ENCODE measurements around the gene ADM5. TPM values are rescaled to one million over a fixed set of nuclear protein-coding genes. Genes with fewer than 3 reads are reported as not detected.

ADM5 gene
- polyA plus RNA-seq, 2 of the 4 experiments (the other 2 are of a cell fraction) = 2.0 to 4.3 TPM

DNA sequence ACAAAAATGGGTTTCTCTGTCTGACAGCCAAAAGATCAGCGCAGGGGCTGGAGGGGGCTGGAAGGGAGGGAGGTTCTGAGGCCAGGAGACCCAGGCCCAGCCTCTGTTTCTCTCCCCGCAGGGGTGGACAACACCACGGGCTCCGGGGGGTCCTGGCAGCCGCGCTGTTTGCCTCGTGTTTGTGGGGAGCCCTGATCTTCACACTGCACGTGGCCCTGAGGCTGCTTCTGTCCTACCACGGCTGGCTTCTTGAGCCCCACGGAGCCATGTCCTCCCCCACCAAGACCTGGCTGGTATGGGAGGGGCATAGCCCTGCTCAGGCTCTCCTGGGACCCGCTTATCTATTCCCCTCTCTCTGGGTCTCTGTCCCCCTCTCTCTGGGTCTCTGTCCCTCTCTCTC, 11.2 kb downstream of the ADM5 start:
- Histone ChIP-seq H3K4me2 (peak overlapping the region; percentile 91; the same call in 1 of the 3 replicates), H3K9me3 (no peaks in the 10 kb centered on the region), H3K4me1 (peaks cover 6% of the 10 kb centered on the region; the same call in 1 of the 3 replicates), H3K27ac (no peak overlapping the region), H3K4me3 (no peak overlapping the region)
- no peak for TF ChIP-seq PBX3 (IDR thresholded peaks at IDR 0.05)
- no peak for TF ChIP-seq JUN (IDR thresholded peaks at IDR 0.05)
- TF ChIP-seq REST (IDR thresholded peaks at IDR 0.05) = no peak
- TF ChIP-seq ZSCAN20 (CRISPR knock-in tag; IDR thresholded peaks at IDR 0.05) = no peak
- DNase-seq (ENCODE audit: low read depth in 1 of 2, low spot score in 1 of 2) = no peak
- 54% methylated on average over 11 of the region's 11 CpGs for WGBS (ENCODE audit: missing lambda C conversion rate)
- ChIA-PET CTCF (interaction anchor here (1.0 to 4.9 kb wide), 7 partner anchors 10 to 60 kb away, joined by 3 to 42 read pairs (median 4); no protein-coding TSS in a partner anchor), POLR2A (interaction anchor here (0.7 kb wide), 1 partner anchor 205 kb away, joined by 3 read pairs; no protein-coding TSS in a partner anchor)
- ATAC-seq = peak; percentile 48 to 62; a peak in 4 of 6 replicates
- no peak for FAIRE-seq

DNA sequence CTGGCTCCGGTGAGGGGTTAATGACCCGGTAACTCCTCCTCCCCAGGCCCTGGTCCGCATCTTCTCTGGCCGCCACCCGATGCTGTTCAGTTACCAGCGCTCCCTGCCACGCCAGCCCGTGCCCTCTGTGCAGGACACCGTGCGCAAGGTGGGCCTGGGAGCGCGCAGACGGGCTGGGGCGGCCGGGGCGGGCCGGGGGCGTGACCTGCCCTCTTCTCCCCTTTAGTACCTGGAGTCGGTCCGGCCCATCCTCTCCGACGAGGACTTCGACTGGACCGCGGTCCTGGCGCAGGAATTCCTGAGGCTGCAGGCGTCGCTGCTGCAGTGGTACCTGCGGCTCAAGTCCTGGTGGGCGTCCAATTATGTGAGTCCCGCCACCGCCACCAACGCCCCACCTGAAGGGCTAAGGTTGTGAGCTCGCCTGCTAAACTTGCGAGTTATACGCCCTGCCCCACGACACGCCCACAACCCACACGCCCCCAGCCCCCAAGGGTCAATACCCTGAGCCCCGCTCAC, 11.9 kb downstream of the ADM5 start:
- FAIRE-seq (no peak), ATAC-seq (peak; percentile 57 to 73), DNase-seq (ENCODE audit: low read depth in 1 of 2, low spot score in 1 of 2) (no peak)
- WGBS (ENCODE audit: missing lambda C conversion rate) = 16% methylated on average over 38 of the region's 40 CpGs
- TF ChIP-seq MAFK (IDR thresholded peaks at IDR 0.05; ENCODE audit: partially characterized antibody) = no peak
- TF ChIP-seq RAD21 (conservative IDR thresholded peaks at IDR 0.05 in 1 of 2, IDR thresholded peaks at IDR 0.05 in 1 of 2) = 0 out of 5 replicates have a peak, but pooled peaks of 1 of the 2 experiments have one; percentile 16
- TF ChIP-seq PHF8 (IDR thresholded peaks at IDR 0.05; ENCODE audit: borderline replicate concordance, low read depth) = no peak
- no peak for TF ChIP-seq FOSB (CRISPR knock-in tag; IDR thresholded peaks at IDR 0.05)
- TF ChIP-seq KDM1A (IDR thresholded peaks at IDR 0.05; ENCODE audit: low read depth) = no peak
- no peak for TF ChIP-seq KDM5A (IDR thresholded peaks at IDR 0.05)
- 0 out of 3 replicates have a peak, but pooled peaks have one; percentile 9 for TF ChIP-seq CTCF (IDR thresholded peaks at IDR 0.05)
- TF ChIP-seq TP53 (CRISPR knock-in tag; IDR thresholded peaks at IDR 0.05) = no peak
- TF ChIP-seq RNF2 (IDR thresholded peaks at IDR 0.05; ENCODE audit: borderline replicate concordance, low read depth) = no peak
- TF ChIP-seq HOXA7 (CRISPR knock-in tag; IDR thresholded peaks at IDR 0.05) = no peak
- TF ChIP-seq NFE2L2 (conservative IDR thresholded peaks at IDR 0.05; ENCODE audit: low read length) = no peak
- no peak for TF ChIP-seq HOXB13 (CRISPR knock-in tag; IDR thresholded peaks at IDR 0.05; ENCODE audit: low read depth)
- CTCF ChIA-PET = interaction anchor here (1.2 to 1.6 kb wide), 2 partner anchors 15 to 157 kb away, joined by 4 read pairs; no protein-coding TSS in a partner anchor
- Histone ChIP-seq H3K27ac (peak overlapping the region in 1 of 2 experiments; percentile 66; a peak in 3 of 6 replicates), H3K4me1 (peaks cover 6% of the 10 kb centered on the region; the same call in 1 of the 3 replicates), H3K9me3 (no peaks in the 10 kb centered on the region), H3K4me3 (peak overlapping the region; percentile 31), H3K4me2 (peak overlapping the region; percentile 91)
- POLR2A ChIA-PET = no interaction called here
